PC-3 (cell line): ENCODE results near the gene SLC35F1. TPM values are rescaled to one million over a fixed set of nuclear protein-coding genes. Genes with fewer than 3 reads are reported as not detected.

Experiments used
- ATAC-seq: fragments of 200-7000 bp; cut with Tn5 transposase; 2 replicates; pipeline ENCODE4 v1.9.1; 2020; ENCODE audit warnings: mild to moderate bottlenecking, moderate library complexity
- BruUV-seq: library from RNA; stranded (reverse); fragments of 400-500 nt; replicated peaks from 2 replicates; lab custom pipeline; 2021; lab: Mats Ljungman, UMichigan
- CTCF ChIA-PET: fragments of 300-600 bp; sonication (Branson Sonifier 250); formaldehyde crosslinking; loops from one replicate; lab custom pipeline; 2022; ENCODE audit warnings: antibody characterized with exemption; lab: Charles Lee
- POLR2A ChIA-PET: fragments of 300-600 bp; sonication (Branson Sonifier 250); formaldehyde crosslinking; loops from one replicate; lab custom pipeline; 2022; ENCODE audit warnings: antibody characterized with exemption; ENCODE audit not compliant: unreplicated experiment; lab: Charles Lee
- DNase-seq: peaks from one replicate; pipeline ENCODE4 v3.0.0-alpha.2; 2015
- H2AFZ ChIP-seq: fragments of 300-600 bp; sonication (generic); 2 replicates; pipeline ENCODE4 v1.6.0; 2016; ENCODE audit warnings: antibody characterized with exemption, low read length
- H3F3A ChIP-seq: fragments of 300-600 bp; sonication (generic); one replicate; pipeline ENCODE4 v1.6.0; 2017; ENCODE audit warnings: antibody characterized with exemption, low read length, control low read depth, mild to moderate bottlenecking; ENCODE audit not compliant: unreplicated experiment
- H3K27ac ChIP-seq: fragments of 300-600 bp; sonication (generic); 2 replicates; pipeline ENCODE4 v1.5.1; 2016; ENCODE audit warnings: mild to moderate bottlenecking, low read length
- H3K27me3 ChIP-seq: fragments of 300-600 bp; sonication (generic); 2 replicates; pipeline ENCODE4 v1.6.1; 2016; ENCODE audit warnings: low read length, mixed read lengths
- H3K36me3 ChIP-seq: fragments of 300-600 bp; sonication (generic); 2 replicates; pipeline ENCODE4 v1.6.1; 2016; ENCODE audit warnings: low read depth, mixed run types, low read length, mixed read lengths
- H3K4me1 ChIP-seq: fragments of 300-600 bp; sonication (generic); 2 replicates; pipeline ENCODE4 v1.5.1; 2016; ENCODE audit warnings: low read length; ENCODE audit not compliant: insufficient read depth
- H3K4me2 ChIP-seq: fragments of 300-600 bp; sonication (generic); 2 replicates; pipeline ENCODE4 v1.6.0; 2016; ENCODE audit warnings: low read length
- H3K4me3 ChIP-seq: fragments of 300-600 bp; sonication (generic); 2 replicates; pipeline ENCODE4 v1.5.1; 2016; ENCODE audit warnings: mild to moderate bottlenecking, low read length, mixed read lengths
- H3K79me2 ChIP-seq: fragments of 300-600 bp; sonication (generic); 2 replicates; pipeline ENCODE4 v1.6.1; 2017; ENCODE audit warnings: low read length, mixed read lengths
- H3K9ac ChIP-seq: fragments of 300-600 bp; sonication (generic); 2 replicates; pipeline ENCODE4 v1.6.0; 2016; ENCODE audit warnings: mild to moderate bottlenecking, low read length
- H3K9me2 ChIP-seq: fragments of 300-600 bp; sonication (generic); replicated peaks from 2 replicates; pipeline ENCODE4 v1.6.1; 2016; ENCODE audit warnings: mixed run types, low read length, mixed read lengths
- H3K9me3 ChIP-seq: fragments of 300-600 bp; sonication (generic); 2 replicates; pipeline ENCODE4 v1.6.1; 2016; ENCODE audit warnings: low read length, mixed read lengths
- H4K20me1 ChIP-seq: fragments of 300-600 bp; sonication (generic); 2 replicates; pipeline ENCODE4 v1.6.1; 2016; ENCODE audit warnings: low read length, mixed read lengths
- CTCF ChIP-seq: fragments of 300-600 bp; sonication (generic); conservative IDR thresholded peaks from 2 replicates; pipeline ENCODE4 v1.5.1; 2017; ENCODE audit warnings: antibody characterized with exemption, low read depth, mild to moderate bottlenecking, low read length
- EZH2 ChIP-seq: fragments of 300-600 bp; sonication (generic); IDR thresholded peaks from one replicate; pipeline ENCODE4 v1.6.1; 2017; ENCODE audit warnings: antibody characterized with exemption, mild to moderate bottlenecking, low read length; ENCODE audit not compliant: unreplicated experiment
- EZH2phosphoT487 ChIP-seq: fragments of 300-600 bp; sonication (generic); IDR thresholded peaks from 2 replicates; pipeline ENCODE4 v1.6.1; 2018; ENCODE audit warnings: mild to moderate bottlenecking, antibody characterized with exemption, low read length, borderline replicate concordance
- intact Hi-C: fragments of 100-400 bp; cut with micrococcal nuclease; formaldehyde crosslinking; loops from 2 replicates; pipeline ENCODE4 v1.9.0; 2023
- total RNA-seq: library from RNA; depleted of rRNA; stranded (reverse); fragments of >200 nt; gene quantifications from 2 replicates; pipeline ENCODE4 v1.2.3, GENCODE V29; 2014

The SLC35F1 gene
- total RNA-seq, 1 experiment from 2014 or later = not detected

- no peaks in the 10 kb centered on the region for H4K20me1 ChIP-seq
- no peak overlapping the region for H2AFZ ChIP-seq
- no peaks in the 10 kb centered on the region for H3K36me3 ChIP-seq
- H3K79me2 ChIP-seq = no peaks in the 10 kb centered on the region
- no peaks in the 10 kb centered on the region for H3K9me3 ChIP-seq
- no peaks in the 10 kb centered on the region for H3K4me1 ChIP-seq
- CTCF ChIA-PET = no interaction called here
- no peaks in the 10 kb centered on the region for H3K9me2 ChIP-seq
- intact Hi-C loops = no loop called here
- TF ChIP-seq EZH2 (no peak), EZH2phosphoT487 (no peak), CTCF (no peak)
- no peak overlapping the region for H3K9ac ChIP-seq
- H3K27me3 ChIP-seq = no peaks in the 10 kb centered on the region; the same call in 1 of the 2 replicates
- no peak overlapping the region for H3K27ac ChIP-seq
- POLR2A ChIA-PET = no interaction called here
- DNase-seq (no peak), ATAC-seq (no peak)
- no peak overlapping the region for H3K4me2 ChIP-seq
- no peak overlapping the region for H3K4me3 ChIP-seq
- H3F3A ChIP-seq = no peaks in the 10 kb centered on the region
- no TSS peak for BruUV-seq
These were observed 22.4 kb downstream of the SLC35F1 start for GRCh38 chr6:117929501-117929900.

- Histone ChIP-seq H3K79me2 (no peaks in the 10 kb centered on the region), H2AFZ (no peak overlapping the region), H3K4me1 (no peaks in the 10 kb centered on the region), H3K4me3 (no peak overlapping the region), H4K20me1 (no peaks in the 10 kb centered on the region), H3K9me3 (no peaks in the 10 kb centered on the region), H3K27me3 (no peaks in the 10 kb centered on the region; the same call in 1 of the 2 replicates), H3K4me2 (no peak overlapping the region), H3K27ac (no peak overlapping the region), H3K36me3 (no peaks in the 10 kb centered on the region), H3F3A (no peaks in the 10 kb centered on the region), H3K9ac (no peak overlapping the region), H3K9me2 (no peaks in the 10 kb centered on the region)
- ChIA-PET POLR2A (no interaction called here), CTCF (no interaction called here)
- no peak for DNase-seq
- intact Hi-C loops = no loop called here
- no peak for ATAC-seq
- BruUV-seq = no TSS peak
- TF ChIP-seq EZH2phosphoT487 (no peak), CTCF (no peak), EZH2 (no peak)
These were observed 23.6 kb downstream of the SLC35F1 start for GRCh38 chr6:117930645-117931044.

- TF ChIP-seq EZH2 (no peak), CTCF (no peak), EZH2phosphoT487 (no peak)
- Histone ChIP-seq H3K9ac (no peak overlapping the region), H3K36me3 (no peaks in the 10 kb centered on the region), H3K4me2 (no peak overlapping the region), H3K4me3 (no peak overlapping the region), H3K27me3 (no peaks in the 10 kb centered on the region; the same call in 1 of the 2 replicates), H3F3A (no peaks in the 10 kb centered on the region), H3K9me3 (no peaks in the 10 kb centered on the region), H3K9me2 (no peaks in the 10 kb centered on the region), H4K20me1 (no peaks in the 10 kb centered on the region), H2AFZ (no peak overlapping the region), H3K4me1 (no peaks in the 10 kb centered on the region), H3K79me2 (no peaks in the 10 kb centered on the region), H3K27ac (no peak overlapping the region)
- POLR2A ChIA-PET = no interaction called here
- no TSS peak for BruUV-seq
- CTCF ChIA-PET = no interaction called here
- DNase-seq = no peak
- ATAC-seq = no peak
- intact Hi-C loops = no loop called here
These were observed 24.9 kb downstream of the SLC35F1 start for GRCh38 chr6:117932001-117932400.
